GM12874 (cell line): Measurements from ENCODE around the gene SATB2.

Source experiments
- TF ChIP-seq, protein P1 (sequence below): IDR thresholded peaks from 2 replicates; pipeline ENCODE4 v1.5.1; 2011; ENCODE audit warnings: low read depth, mild to moderate bottlenecking, control low read depth, low read length, moderate library complexity; ENCODE audit not compliant: insufficient read depth

SATB2 gene

DNA sequence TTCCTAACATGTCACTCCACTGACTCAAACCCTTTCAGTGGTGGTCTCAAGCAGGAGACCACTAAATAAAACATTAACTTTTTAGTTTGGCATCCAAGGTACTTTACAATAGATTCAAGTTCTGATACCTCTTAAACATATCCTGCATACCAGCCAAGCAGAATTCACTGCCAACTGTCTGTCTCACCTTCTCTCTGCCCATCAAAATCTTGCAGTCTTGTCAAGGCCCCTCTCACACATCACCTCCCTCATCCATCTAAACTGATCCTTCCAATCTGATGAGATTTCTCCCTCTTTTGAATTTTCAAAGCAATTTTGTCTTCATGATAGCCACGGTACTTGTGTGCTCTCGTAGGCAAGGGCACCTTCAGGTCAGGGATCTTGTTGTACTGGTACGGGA lies 43.7 kb downstream of the SATB2 start:
- TF ChIP-seq, protein P1, sequence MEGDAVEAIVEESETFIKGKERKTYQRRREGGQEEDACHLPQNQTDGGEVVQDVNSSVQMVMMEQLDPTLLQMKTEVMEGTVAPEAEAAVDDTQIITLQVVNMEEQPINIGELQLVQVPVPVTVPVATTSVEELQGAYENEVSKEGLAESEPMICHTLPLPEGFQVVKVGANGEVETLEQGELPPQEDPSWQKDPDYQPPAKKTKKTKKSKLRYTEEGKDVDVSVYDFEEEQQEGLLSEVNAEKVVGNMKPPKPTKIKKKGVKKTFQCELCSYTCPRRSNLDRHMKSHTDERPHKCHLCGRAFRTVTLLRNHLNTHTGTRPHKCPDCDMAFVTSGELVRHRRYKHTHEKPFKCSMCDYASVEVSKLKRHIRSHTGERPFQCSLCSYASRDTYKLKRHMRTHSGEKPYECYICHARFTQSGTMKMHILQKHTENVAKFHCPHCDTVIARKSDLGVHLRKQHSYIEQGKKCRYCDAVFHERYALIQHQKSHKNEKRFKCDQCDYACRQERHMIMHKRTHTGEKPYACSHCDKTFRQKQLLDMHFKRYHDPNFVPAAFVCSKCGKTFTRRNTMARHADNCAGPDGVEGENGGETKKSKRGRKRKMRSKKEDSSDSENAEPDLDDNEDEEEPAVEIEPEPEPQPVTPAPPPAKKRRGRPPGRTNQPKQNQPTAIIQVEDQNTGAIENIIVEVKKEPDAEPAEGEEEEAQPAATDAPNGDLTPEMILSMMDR = no peak

DNA sequence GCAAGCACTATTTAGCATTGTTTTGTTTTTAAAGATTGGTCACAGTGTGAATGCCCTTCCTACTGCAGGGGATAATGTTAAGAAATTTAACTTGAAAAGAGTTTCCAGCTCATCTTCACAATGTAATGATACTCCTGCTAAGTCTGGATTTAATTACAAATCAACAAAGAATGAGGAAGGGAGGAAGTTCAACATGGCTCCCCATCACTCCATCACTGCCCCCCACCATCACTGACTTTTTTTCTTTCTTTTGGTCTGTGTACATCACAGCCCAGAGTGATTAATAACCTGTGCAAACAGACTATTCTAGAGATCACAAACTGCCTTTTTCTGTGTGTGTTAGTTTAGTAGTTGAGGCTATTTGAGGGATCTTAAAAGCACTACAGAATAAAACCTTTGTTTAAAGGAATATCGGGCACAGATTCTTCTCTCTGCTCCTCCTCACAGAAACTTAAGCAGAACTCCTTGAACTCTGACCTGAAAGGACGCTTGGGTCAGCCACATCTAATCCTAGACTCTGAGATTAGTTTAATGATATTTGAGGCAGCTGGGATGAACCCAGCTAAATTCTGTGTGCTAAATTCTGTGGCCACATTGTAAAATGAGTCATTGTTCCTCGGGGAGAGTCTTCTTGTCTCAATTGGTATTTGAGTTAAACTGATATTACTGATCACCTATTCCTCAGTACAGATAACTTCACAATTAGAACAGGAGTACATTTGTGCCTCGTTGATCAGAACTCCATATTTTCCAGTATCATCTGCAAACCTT lies 47.8 kb downstream of the SATB2 start:
- TF ChIP-seq, protein P1 = no peak

DNA sequence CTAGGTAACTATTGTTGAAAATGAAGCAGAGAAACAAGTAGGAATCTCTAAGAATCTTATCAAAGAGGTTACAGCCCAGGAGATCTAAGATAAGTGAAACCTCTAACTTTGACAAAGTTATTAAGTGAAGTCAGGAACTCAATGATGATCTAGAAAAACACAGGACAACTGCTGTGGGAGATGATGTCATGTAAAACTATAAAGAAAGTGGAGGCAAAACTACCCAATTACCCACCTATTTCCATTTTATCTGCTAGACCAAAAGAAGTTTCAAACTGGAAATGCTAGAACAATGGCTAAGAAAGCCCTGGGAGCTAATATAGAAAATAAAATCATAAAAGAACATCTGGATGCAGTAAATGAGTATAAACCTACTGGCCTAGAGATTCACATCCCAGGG lies 50.3 kb downstream of the SATB2 start:
- TF ChIP-seq, protein P1 = no peak

DNA sequence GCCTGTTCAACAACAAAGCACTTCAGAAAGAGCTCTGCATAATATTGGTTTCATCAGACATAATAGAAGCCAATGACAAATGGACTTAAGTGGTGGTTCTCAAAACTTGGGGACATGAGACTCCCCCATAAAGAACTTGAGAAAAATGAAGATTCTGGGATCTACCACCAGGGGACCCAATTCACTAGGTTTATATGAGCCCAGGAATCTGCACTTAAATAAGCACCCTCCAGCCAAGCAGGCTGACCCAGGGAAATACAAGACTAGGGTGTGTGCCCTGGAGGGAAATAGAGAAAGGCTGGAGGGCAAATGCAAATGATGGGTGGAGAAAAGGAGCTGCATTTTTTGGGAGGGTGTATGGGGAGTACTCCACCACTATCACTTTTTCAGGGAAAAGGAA lies 52.5 kb downstream of the SATB2 start:
- TF ChIP-seq, protein P1 = no peak

DNA sequence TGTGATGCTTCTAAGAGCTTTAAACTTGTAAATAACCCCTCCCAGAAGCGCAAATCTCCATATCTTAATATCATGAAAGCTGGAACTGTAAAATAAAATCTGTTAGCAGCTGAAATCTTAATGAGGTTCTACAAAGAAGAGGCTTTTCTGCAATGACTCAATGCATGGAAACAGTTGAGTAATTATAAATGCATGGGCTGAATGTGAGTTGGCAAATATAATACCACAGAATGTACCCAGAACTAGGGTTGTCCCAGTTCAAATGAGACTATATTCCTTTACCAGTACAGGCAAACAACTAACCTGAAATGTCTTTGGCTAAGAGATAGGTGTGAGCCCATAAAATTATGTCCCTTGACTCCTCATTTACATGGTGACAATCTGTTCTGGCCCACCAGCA lies 52.9 kb downstream of the SATB2 start:
- TF ChIP-seq, protein P1 = no peak

DNA sequence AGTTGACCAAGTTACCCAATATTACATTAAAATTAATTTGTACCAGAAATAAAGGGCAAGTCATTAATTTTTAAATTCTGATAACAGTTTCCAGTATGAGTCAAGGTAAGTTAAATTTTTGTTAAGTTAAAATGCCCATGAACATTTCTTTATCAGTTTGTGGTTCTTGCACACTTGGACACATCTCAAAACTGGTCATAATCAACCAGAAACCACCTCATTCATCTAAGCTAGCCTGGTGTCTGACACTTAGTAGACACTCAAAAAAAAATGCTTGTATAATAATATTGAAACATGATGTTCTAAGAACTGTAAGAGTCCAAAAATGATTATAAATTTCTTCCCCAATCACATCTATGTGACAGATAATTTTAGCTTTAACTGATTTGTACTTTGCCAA lies 62.4 kb downstream of the SATB2 start:
- TF ChIP-seq, protein P1 = no peak

DNA sequence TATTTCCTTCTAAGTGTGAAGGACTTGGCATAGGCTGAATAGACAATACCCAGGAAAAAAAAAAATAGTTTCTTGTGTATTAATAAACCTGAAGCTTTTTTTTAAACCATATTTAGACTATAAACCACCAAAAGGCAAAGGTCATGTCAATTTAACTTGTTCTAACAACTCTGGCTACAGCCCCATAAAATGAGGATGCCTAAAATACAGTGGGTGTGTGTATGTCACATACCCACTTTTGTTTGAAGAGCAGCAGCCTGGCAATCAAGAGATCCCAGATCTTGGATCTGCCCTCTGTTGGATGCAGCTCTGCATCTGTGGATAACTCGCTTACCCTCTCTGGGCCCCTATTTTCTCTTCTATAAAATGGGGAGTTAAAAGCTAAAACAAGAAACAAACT lies 65.4 kb downstream of the SATB2 start:
- TF ChIP-seq, protein P1 = no peak
